ENCODE data around the gene SFI1. TPM values are rescaled to one million over a fixed set of nuclear protein-coding genes. Genes with fewer than 3 reads are reported as not detected.

Gene SFI1
- total and polyA plus RNA-seq, 2 of the 8 experiments (the other 6 are each of a cell fraction or from before 2014, with no cell fraction given) = 10.4 to 30.1 TPM

- WGBS, 2 experiments (ENCODE audit: extremely low coverage in 1 of 2, insufficient coverage in 1 of 2, insufficient read length in 1 of 2, insufficient replicate concordance in 2 of 2, low coverage in 1 of 2, low lambda C conversion rate in 2 of 2, missing lambda C conversion rate in 1 of 2) = 93% methylated on average over 14 of the region's 14 CpGs; no CpG with 5 or more reads in 1 of the 2 experiments
- Histone ChIP-seq H3K18ac (ENCODE audit: extremely low read depth, low read length) (no peak overlapping the region), H4K5ac (ENCODE audit: insufficient read length, low read depth, low read length) (no peak overlapping the region), H3K27ac (ENCODE audit: low read depth, low read length) (no peak overlapping the region), H3K9me3 (ENCODE audit: insufficient read depth in 2 of 2, low read depth in 1 of 2, low read length in 1 of 2) (no peaks in the 10 kb centered on the region), H2AK5ac (ENCODE audit: low read depth, low read length) (no peak overlapping the region), H2BK12ac (ENCODE audit: low read depth, low read length) (no peak overlapping the region), H3K23me2 (ENCODE audit: low read depth, low read length) (no peaks in the 10 kb centered on the region), H2BK5ac (ENCODE audit: low read depth, low read length) (no peak overlapping the region), H2BK15ac (ENCODE audit: low read length) (no peak overlapping the region), H4K20me1 (replicated peaks in 1 of 2; ENCODE audit: control insufficient read depth in 1 of 2, insufficient read depth in 2 of 2, low read length in 2 of 2) (peaks cover 2% of the 10 kb centered on the region in 2 experiments), H3K56ac (replicated peaks; ENCODE audit: insufficient read length, low read depth, low read length) (no peak overlapping the region), H3K9ac (replicated peaks in 1 of 4; ENCODE audit: extremely low read depth in 1 of 4, low read depth in 3 of 4, low read length in 3 of 4) (no peak overlapping the region; a peak in 1 of 7 replicates), H3K79me2 (ENCODE audit: control insufficient read depth in 1 of 2, insufficient read depth in 2 of 2, low read length in 2 of 2) (no peaks in the 10 kb centered on the region), H3K4me1 (replicated peaks in 1 of 4; ENCODE audit: control insufficient read depth in 3 of 4, insufficient read depth in 4 of 4, low read length in 3 of 4) (no peaks in the 10 kb centered on the region), H3K36me3 (ENCODE audit: control insufficient read depth in 2 of 4, insufficient read depth in 4 of 4, low read length in 3 of 4) (peaks cover 0 to 3% (median 0%) of the 10 kb centered on the region in 4 experiments; a peak in 1 of 8 replicates), H3K4ac (replicated peaks; ENCODE audit: insufficient read length, low read depth, low read length) (no peak overlapping the region), H3K79me1 (ENCODE audit: low read depth, low read length) (no peaks in the 10 kb centered on the region), H3K23ac (ENCODE audit: insufficient read length) (no peak overlapping the region), H4K91ac (replicated peaks; ENCODE audit: insufficient read length, low read length) (no peak overlapping the region), H4K8ac (ENCODE audit: extremely low read depth, insufficient read depth, low read length) (no peak overlapping the region), H3K27me3 (replicated peaks in 1 of 4; ENCODE audit: control insufficient read depth in 3 of 4, extremely low read depth in 1 of 4, insufficient read depth in 3 of 4, low read length in 3 of 4) (no peaks in the 10 kb centered on the region), H2AFZ (ENCODE audit: low read length) (no peak overlapping the region), H3K4me3 (ENCODE audit: extremely low read depth in 1 of 4, insufficient read depth in 2 of 4, low read depth in 3 of 4, low read length in 4 of 4) (no peak overlapping the region), H2BK120ac (replicated peaks; ENCODE audit: low read depth, low read length) (no peak overlapping the region), H3K14ac (ENCODE audit: insufficient read length) (no peak overlapping the region), H2BK20ac (ENCODE audit: low read length) (no peak overlapping the region), H3K4me2 (ENCODE audit: insufficient read depth in 1 of 2, low read depth in 2 of 2, low read length in 2 of 2) (no peak overlapping the region)
- CTCF ChIA-PET (ENCODE audit: partially characterized antibody) = interaction anchor here (0.8 to 3.8 kb wide), 8 partner anchors 9 to 30 kb away, joined by 3 to 13 read pairs (median 6); no protein-coding TSS in a partner anchor
- POLR2A ChIA-PET (ENCODE audit: partially characterized antibody) = interaction anchor here (1.3 to 5.0 kb wide), 2 partner anchors 10 kb away, joined by 3 to 30 read pairs; no protein-coding TSS in a partner anchor
- TF ChIP-seq EP300 (IDR thresholded peaks at IDR 0.05; ENCODE audit: borderline replicate concordance in 1 of 2, low read depth in 2 of 2, low read length in 2 of 2) = no peak
- no peak for TF ChIP-seq ATF3 (IDR thresholded peaks at IDR 0.05; ENCODE audit: insufficient read depth, low read depth, low read length)
- no peak for TF ChIP-seq SIN3A (conservative IDR thresholded peaks at IDR 0.05 in 1 of 2, IDR thresholded peaks at IDR 0.05 in 1 of 2; ENCODE audit: low read depth in 1 of 2, low read length in 2 of 2)
- TF ChIP-seq TBP (IDR thresholded peaks at IDR 0.05; ENCODE audit: low read depth, low read length) = no peak
- TF ChIP-seq BACH1 (IDR thresholded peaks at IDR 0.05; ENCODE audit: low read length) = no peak
- no peak for TF ChIP-seq CBX8 (IDR thresholded peaks at IDR 0.05; ENCODE audit: borderline replicate concordance, low read depth, low read length)
- no peak for TF ChIP-seq BCL11A (IDR thresholded peaks at IDR 0.05; ENCODE audit: low read depth in 2 of 2, low read length in 2 of 2)
- TF ChIP-seq SUZ12 (IDR thresholded peaks at IDR 0.05; ENCODE audit: low read length) = no peak
- no peak for TF ChIP-seq SIX5 (IDR thresholded peaks at IDR 0.05; ENCODE audit: low read depth, low read length)
- DNase-seq (ENCODE audit: low read depth in 1 of 2, low spot score in 2 of 2) (no peak), FAIRE-seq (no peak)
These were observed 107.9 kb downstream of the SFI1 start for GRCh38 chr22:31604137-31604705.
